H1 (cell line): ENCODE data around the gene PFKP. TPM values are rescaled to one million over a fixed set of nuclear protein-coding genes. Genes with fewer than 3 reads are reported as not detected.

ENCODE experiments used
- CTCF ChIA-PET: fragments of 300-600 bp; sonication (Branson Sonifier 250); formaldehyde crosslinking; loops from one replicate; lab custom pipeline; 2021; ENCODE audit not compliant: partially characterized antibody; lab: Charles Lee
- POLR2A ChIA-PET: fragments of 300-600 bp; sonication (Branson Sonifier 250); formaldehyde crosslinking; loops from one replicate; lab custom pipeline; 2021; ENCODE audit warnings: inconsistent platforms; ENCODE audit not compliant: partially characterized antibody; lab: Charles Lee
- DNase-seq, 2 experiments: peaks; one replicate each; pipeline versions ENCODE4 v3.0.0 to v3.0.0-alpha.2; 2010 to 2022; ENCODE audit warnings: low spot score in 2 of 2, low read depth in 1 of 2, mixed read lengths in 1 of 2
- FAIRE-seq: peaks from 2 replicates; lab custom pipeline; 2011; peaks lifted over from hg19 to GRCh38; lab: Jason Lieb, UNC
- H2AFZ ChIP-seq: 2 replicates; pipeline ENCODE4 v1.8.1; 2012; ENCODE audit warnings: low read length, inconsistent platforms
- H2AK5ac ChIP-seq: 2 replicates; pipeline ENCODE4 v1.6.1; 2013; ENCODE audit warnings: low read depth, low read length
- H2BK120ac ChIP-seq: replicated peaks from 2 replicates; pipeline ENCODE3; 2013; ENCODE audit warnings: low read depth, low read length, inconsistent platforms
- H2BK12ac ChIP-seq: 2 replicates; pipeline ENCODE4 v1.6.1; 2013; ENCODE audit warnings: low read depth, low read length
- H2BK15ac ChIP-seq: 2 replicates; pipeline ENCODE4 v1.6.1; 2013; ENCODE audit warnings: low read length
- H2BK20ac ChIP-seq: 2 replicates; pipeline ENCODE4 v1.6.1; 2013; ENCODE audit warnings: low read length
- H2BK5ac ChIP-seq: 2 replicates; pipeline ENCODE4 v1.6.1; 2013; ENCODE audit warnings: low read depth, low read length
- H3K14ac ChIP-seq: 2 replicates; pipeline ENCODE4 v1.6.1; 2013; ENCODE audit warnings: inconsistent platforms; ENCODE audit not compliant: insufficient read length
- H3K18ac ChIP-seq: 2 replicates; pipeline ENCODE4 v1.6.1; 2013; ENCODE audit warnings: low read length; ENCODE audit errors: extremely low read depth
- H3K23ac ChIP-seq: 2 replicates; pipeline ENCODE4 v1.6.1; 2013; ENCODE audit warnings: inconsistent platforms; ENCODE audit not compliant: insufficient read length
- H3K23me2 ChIP-seq: 2 replicates; pipeline ENCODE4 v1.6.1; 2013; ENCODE audit warnings: low read depth, low read length
- H3K27ac ChIP-seq: 2 replicates; pipeline ENCODE4 v1.6.1; 2011; ENCODE audit warnings: low read depth, low read length, inconsistent platforms
- H3K27me3 ChIP-seq, 4 experiments: replicated peaks in 1 of 4; 1 replicate in 1 of 4; 2 replicates in 3 of 4; pipeline versions ENCODE4 v1.6.1 to v1.8.1; 2011 to 2013; ENCODE audit warnings: low read length in 3 of 4, mild to moderate bottlenecking in 3 of 4, inconsistent platforms in 2 of 4, mixed read lengths in 2 of 4, moderate library complexity in 1 of 4; ENCODE audit not compliant: control insufficient read depth in 3 of 4, insufficient read depth in 3 of 4; ENCODE audit errors: extremely low read depth in 1 of 4
- H3K36me3 ChIP-seq, 4 experiments: 2 replicates each; pipeline versions ENCODE4 v1.6.1 to v1.8.1; 2011 to 2013; ENCODE audit warnings: mild to moderate bottlenecking in 4 of 4, low read length in 3 of 4, moderate library complexity in 2 of 4, control low read depth in 1 of 4, inconsistent platforms in 1 of 4; ENCODE audit not compliant: insufficient read depth in 4 of 4, control insufficient read depth in 2 of 4
- H3K4ac ChIP-seq: replicated peaks from 2 replicates; pipeline ENCODE3; 2013; ENCODE audit warnings: low read length, low read depth, mixed read lengths, inconsistent platforms; ENCODE audit not compliant: insufficient read length
- H3K4me1 ChIP-seq, 4 experiments: replicated peaks in 1 of 4; 1 replicate in 1 of 4; 2 replicates in 3 of 4; pipeline versions ENCODE4 v1.6.1 to v1.8.1; 2011 to 2013; ENCODE audit warnings: low read length in 3 of 4, inconsistent platforms in 2 of 4, mixed read lengths in 1 of 4; ENCODE audit not compliant: insufficient read depth in 4 of 4, control insufficient read depth in 3 of 4
- H3K4me2 ChIP-seq, 2 experiments: 2 replicates each; pipeline versions ENCODE4 v1.6.1 to v1.8.1; 2011 to 2013; ENCODE audit warnings: low read depth in 2 of 2, low read length in 2 of 2, control low read depth in 1 of 2, inconsistent platforms in 1 of 2, mild to moderate bottlenecking in 1 of 2; ENCODE audit not compliant: insufficient read depth in 1 of 2
- H3K4me3 ChIP-seq, 4 experiments: fragments of 200-600, 300-600 bp in 1 of 4; sonication (generic), shearing (Covaris generic), sonication (Bioruptor Twin) in 1 of 4; 2 replicates each; pipeline versions ENCODE4 v1.5.1 to v1.8.1; 2011 to 2016; ENCODE audit warnings: low read length in 4 of 4, low read depth in 3 of 4, control low read depth in 2 of 4, inconsistent platforms in 2 of 4, mild to moderate bottlenecking in 2 of 4, mixed read lengths in 1 of 4, moderate library complexity in 1 of 4; ENCODE audit not compliant: insufficient read depth in 2 of 4; ENCODE audit errors: extremely low read depth in 1 of 4
- H3K56ac ChIP-seq: replicated peaks from 2 replicates; pipeline ENCODE3; 2013; ENCODE audit warnings: low read depth, mild to moderate bottlenecking, mixed read lengths, low read length, inconsistent platforms; ENCODE audit not compliant: insufficient read length
- H3K79me1 ChIP-seq: 2 replicates; pipeline ENCODE4 v1.6.1; 2013; ENCODE audit warnings: low read depth, low read length, control low read depth
- H3K79me2 ChIP-seq, 2 experiments: 2 replicates each; pipeline versions ENCODE4 v1.6.1 to v1.8.1; 2012 to 2013; ENCODE audit warnings: low read length in 2 of 2, mild to moderate bottlenecking in 2 of 2, inconsistent platforms in 1 of 2; ENCODE audit not compliant: insufficient read depth in 2 of 2, control insufficient read depth in 1 of 2
- H3K9ac ChIP-seq, 4 experiments: replicated peaks in 1 of 4; 1 replicate in 1 of 4; 2 replicates in 3 of 4; pipeline versions ENCODE4 v1.6.1 to v1.8.1; 2011 to 2013; ENCODE audit warnings: low read depth in 3 of 4, low read length in 3 of 4, control low read depth in 2 of 4, mild to moderate bottlenecking in 2 of 4, moderate library complexity in 2 of 4, inconsistent platforms in 1 of 4; ENCODE audit errors: extremely low read depth in 1 of 4
- H3K9me3 ChIP-seq, 2 experiments: 2 replicates each; pipeline versions ENCODE4 v1.6.1 to v1.8.1; 2012 to 2013; ENCODE audit warnings: mild to moderate bottlenecking in 2 of 2, moderate library complexity in 2 of 2, control low read depth in 1 of 2, inconsistent platforms in 1 of 2, low read depth in 1 of 2, low read length in 1 of 2, mixed read lengths in 1 of 2; ENCODE audit not compliant: insufficient read depth in 2 of 2
- H4K20me1 ChIP-seq, 2 experiments: replicated peaks in 1 of 2; 2 replicates each; pipeline versions ENCODE3 to v1.8.1; 2011 to 2013; ENCODE audit warnings: inconsistent platforms in 2 of 2, low read length in 2 of 2, mild to moderate bottlenecking in 1 of 2; ENCODE audit not compliant: insufficient read depth in 2 of 2, control insufficient read depth in 1 of 2
- H4K5ac ChIP-seq: 2 replicates; pipeline ENCODE4 v1.6.1; 2013; ENCODE audit warnings: low read length, low read depth, mixed read lengths, inconsistent platforms; ENCODE audit not compliant: insufficient read length
- H4K8ac ChIP-seq: 2 replicates; pipeline ENCODE4 v1.8.0; 2013; ENCODE audit warnings: mild to moderate bottlenecking, moderate library complexity, low read length, inconsistent platforms; ENCODE audit not compliant: insufficient read depth; ENCODE audit errors: extremely low read depth
- H4K91ac ChIP-seq: replicated peaks from 2 replicates; pipeline ENCODE3; 2013; ENCODE audit warnings: low read length, mixed read lengths, inconsistent platforms; ENCODE audit not compliant: insufficient read length
- CBX8 ChIP-seq: fragments of 300-800, 300-1000 bp; sonication (generic); IDR thresholded peaks from 2 replicates; pipeline ENCODE4 v1.7.1; 2016; ENCODE audit warnings: low read depth, low read length, borderline replicate concordance
- CTBP2 ChIP-seq: IDR thresholded peaks from 2 replicates; pipeline ENCODE4 v1.7.0; 2011; ENCODE audit warnings: borderline replicate concordance, mild to moderate bottlenecking, moderate library complexity, mixed read lengths, low read length; ENCODE audit not compliant: insufficient read depth, insufficient read length
- EGR1 ChIP-seq: IDR thresholded peaks from 2 replicates; pipeline ENCODE4 v1.6.1; 2011; ENCODE audit warnings: low read depth, low read length, borderline replicate concordance
- HDAC2 ChIP-seq, 2 experiments: fragments of 300-600 bp in 1 of 2; sonication (generic) in 1 of 2; IDR thresholded peaks; 2 replicates each; pipeline ENCODE4 v1.6.1; 2011 to 2012; ENCODE audit warnings: low read depth in 2 of 2, low read length in 2 of 2, mild to moderate bottlenecking in 2 of 2, moderate library complexity in 2 of 2, borderline replicate concordance in 1 of 2, inconsistent platforms in 1 of 2
- HDAC6 ChIP-seq: IDR thresholded peaks from one replicate; pipeline ENCODE4 v1.7.1; 2012; ENCODE audit warnings: low read depth, mild to moderate bottlenecking, inconsistent platforms, low read length, moderate library complexity
- JUND ChIP-seq: IDR thresholded peaks from 2 replicates; pipeline ENCODE4 v1.6.1; 2011; ENCODE audit warnings: mild to moderate bottlenecking, improper control_type of control experiment, low read length
- KDM1A ChIP-seq: fragments of 200-600, 300-600 bp; sonication (generic); IDR thresholded peaks from 2 replicates; pipeline ENCODE4 v1.7.1; 2016; ENCODE audit warnings: mild to moderate bottlenecking, low read length, borderline replicate concordance
- TAF1 ChIP-seq: IDR thresholded peaks from 2 replicates; pipeline ENCODE4 v1.6.1; 2011; ENCODE audit warnings: mild to moderate bottlenecking, low read depth, low read length
- WGBS, 2 experiments: shearing (Covaris generic) in 1 of 2; methylation state at CpG; one replicate each; pipeline versions ENCODE4 v1.1.6 to v1.1.7; 2013 to 2015; ENCODE audit warnings: low lambda C conversion rate in 2 of 2, mixed read lengths in 2 of 2, inconsistent platforms in 1 of 2, low coverage in 1 of 2, missing lambda C conversion rate in 1 of 2; ENCODE audit not compliant: insufficient replicate concordance in 2 of 2, insufficient coverage in 1 of 2, insufficient read length in 1 of 2; ENCODE audit errors: extremely low coverage in 1 of 2, missing lambda C conversion rate in 1 of 2; 5-methylcytosine and 5-hydroxymethylcytosine counted together
- polyA plus RNA-seq, 7 experiments: library from polyadenylated mRNA; depleted of rRNA in 3 of 7; stranded (reverse) in 5 of 7; unstranded in 2 of 7; fragments of >200 nt in 5 of 7; fragments of 200-250 nt in 2 of 7; gene quantifications; 1 replicate in 5 of 7; 2 replicates in 1 of 7; 4 replicates in 1 of 7; pipeline versions ENCODE4 v1.2.1 to v1.2.3, GENCODE V29; 2011 to 2013; ENCODE audit warnings: missing spikeins in 2 of 7, mixed read lengths in 2 of 7
- total RNA-seq: library from RNA; stranded (reverse); fragmentation: NEBNext Ultra II Directional; extraction: Animal tissue kit (Norgen Biotek cat#: 25700); gene quantifications from 2 replicates; pipeline ENCODE4 v1.2.1, GENCODE V29; 2021
- TF ChIP-seq, protein P1 (sequence below): IDR thresholded peaks from 2 replicates; pipeline ENCODE4 v1.6.1; 2011; ENCODE audit warnings: low read depth, mild to moderate bottlenecking, low read length; ENCODE audit not compliant: insufficient read depth
- TF ChIP-seq, protein P2 (sequence below): IDR thresholded peaks from 2 replicates; pipeline ENCODE4 v1.6.1; 2012; ENCODE audit warnings: low read length, inconsistent platforms

The PFKP gene
- total and polyA plus RNA-seq, 2 of the 8 experiments (the other 6 are each of a cell fraction or from before 2014, with no cell fraction given): 51.2 to 128 TPM

DNA sequence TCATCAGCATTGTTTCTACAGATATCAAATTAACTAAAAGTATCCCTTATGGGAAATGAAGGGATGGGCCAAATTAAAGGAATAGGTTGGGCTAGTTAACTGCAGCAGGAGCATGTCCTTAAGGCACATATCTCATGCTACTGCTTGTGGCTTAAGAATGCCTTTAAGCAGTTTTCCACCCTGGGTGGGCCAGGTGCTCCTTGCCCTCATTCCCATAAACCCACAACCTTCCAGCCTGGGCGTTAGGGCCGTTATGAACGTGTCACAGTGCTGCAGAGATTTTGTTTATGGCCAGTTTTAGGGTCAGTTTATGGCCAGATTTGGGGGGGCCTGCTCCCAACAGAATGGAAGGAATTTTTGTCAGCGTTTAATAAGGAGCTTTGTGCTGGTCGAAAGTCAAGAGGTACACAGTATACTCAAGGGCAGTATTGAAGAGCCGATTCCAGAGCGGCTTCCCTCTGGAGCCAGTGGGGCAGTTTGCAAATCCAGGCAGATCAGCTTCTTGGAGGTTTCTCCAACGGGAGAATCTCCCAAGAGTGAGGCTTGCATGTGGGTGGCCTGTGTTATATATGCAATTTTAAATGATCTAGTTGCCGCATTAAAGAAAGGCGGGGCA lies 7.7 kb downstream of the PFKP start:
- no peak overlapping the region for H3K56ac ChIP-seq
- no peak overlapping the region for H3K14ac ChIP-seq
- no peak overlapping the region for H2BK12ac ChIP-seq
- H2BK15ac ChIP-seq: no peak overlapping the region
- POLR2A ChIA-PET: interaction anchor here (1.0 to 1.7 kb wide), 3 partner anchors 9 to 98 kb away, joined by 3 to 4 read pairs (median 3); partner anchors contain the start of gene PITRM1
- peaks cover 10 to 25% (median 17%) of the 10 kb centered on the region in 4 experiments for H3K4me1 ChIP-seq
- no peak overlapping the region for H2BK5ac ChIP-seq
- H3K27ac ChIP-seq: no peak overlapping the region
- no peaks in the 10 kb centered on the region for H3K23me2 ChIP-seq
- no peak overlapping the region for H2BK20ac ChIP-seq
- H3K4me2 ChIP-seq: no peak overlapping the region
- H2BK120ac ChIP-seq: no peak overlapping the region
- peaks cover 14 to 47% of the 10 kb centered on the region in 2 experiments for H4K20me1 ChIP-seq
- H3K23ac ChIP-seq: no peak overlapping the region
- H2AK5ac ChIP-seq: no peak overlapping the region
- H3K18ac ChIP-seq: no peak overlapping the region
- WGBS, 2 experiments: 85% methylated on average over 10 of the region's 10 CpGs; no CpG with 5 or more reads in 1 of the 2 experiments
- FAIRE-seq (no peak), DNase-seq (no peak)
- peaks cover 23 to 89% of the 10 kb centered on the region in 2 experiments for H3K79me2 ChIP-seq
- no peak overlapping the region for H4K8ac ChIP-seq
- peaks cover 0 to 18% (median 0%) of the 10 kb centered on the region in 4 experiments; a peak in 3 of 8 replicates for H3K36me3 ChIP-seq
- no peaks in the 10 kb centered on the region for H3K27me3 ChIP-seq
- no peaks in the 10 kb centered on the region for H3K9me3 ChIP-seq
- no peak overlapping the region for H4K5ac ChIP-seq
- H3K9ac ChIP-seq: no peak overlapping the region
- no peak overlapping the region for H4K91ac ChIP-seq
- CTCF ChIA-PET: interaction anchor here (1.0 to 1.1 kb wide), 2 partner anchors 30 to 147 kb away, joined by 3 read pairs; no protein-coding TSS in a partner anchor
- no peak overlapping the region for H3K4ac ChIP-seq
- H3K79me1 ChIP-seq: peaks cover 18% of the 10 kb centered on the region
- no peak overlapping the region for H2AFZ ChIP-seq
- no peak overlapping the region for H3K4me3 ChIP-seq
- TF ChIP-seq, protein P1, sequence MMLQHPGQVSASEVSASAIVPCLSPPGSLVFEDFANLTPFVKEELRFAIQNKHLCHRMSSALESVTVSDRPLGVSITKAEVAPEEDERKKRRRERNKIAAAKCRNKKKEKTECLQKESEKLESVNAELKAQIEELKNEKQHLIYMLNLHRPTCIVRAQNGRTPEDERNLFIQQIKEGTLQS: no peak
- TF ChIP-seq TAF1: no peak
- TF ChIP-seq EGR1: no peak
- TF ChIP-seq CBX8: no peak
- TF ChIP-seq HDAC6: no peak
- TF ChIP-seq HDAC2 (IDR thresholded peaks at IDR 0.05; ENCODE audit: borderline replicate concordance in 1 of 2, low read depth in 2 of 2, low read length in 2 of 2): no peak
- no peak for TF ChIP-seq JUND
- TF ChIP-seq KDM1A: no peak
- no peak for TF ChIP-seq CTBP2
- TF ChIP-seq, protein P2, sequence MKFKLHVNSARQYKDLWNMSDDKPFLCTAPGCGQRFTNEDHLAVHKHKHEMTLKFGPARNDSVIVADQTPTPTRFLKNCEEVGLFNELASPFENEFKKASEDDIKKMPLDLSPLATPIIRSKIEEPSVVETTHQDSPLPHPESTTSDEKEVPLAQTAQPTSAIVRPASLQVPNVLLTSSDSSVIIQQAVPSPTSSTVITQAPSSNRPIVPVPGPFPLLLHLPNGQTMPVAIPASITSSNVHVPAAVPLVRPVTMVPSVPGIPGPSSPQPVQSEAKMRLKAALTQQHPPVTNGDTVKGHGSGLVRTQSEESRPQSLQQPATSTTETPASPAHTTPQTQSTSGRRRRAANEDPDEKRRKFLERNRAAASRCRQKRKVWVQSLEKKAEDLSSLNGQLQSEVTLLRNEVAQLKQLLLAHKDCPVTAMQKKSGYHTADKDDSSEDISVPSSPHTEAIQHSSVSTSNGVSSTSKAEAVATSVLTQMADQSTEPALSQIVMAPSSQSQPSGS: no peak
